Stimulated activated CD4-positive, alpha-beta T cell treated with anti-CD3 and anti-CD28 coated beads, Interleukin-12 subunit alpha, Interleukin-12 subunit beta, amount 100 ng/mL, for 4 hours (primary cell): ENCODE results near the gene ALK.

ENCODE experiments used
- DNase-seq: peaks from one replicate; pipeline ENCODE4 v3.0.0-alpha.2; 2020

ALK gene

DNA sequence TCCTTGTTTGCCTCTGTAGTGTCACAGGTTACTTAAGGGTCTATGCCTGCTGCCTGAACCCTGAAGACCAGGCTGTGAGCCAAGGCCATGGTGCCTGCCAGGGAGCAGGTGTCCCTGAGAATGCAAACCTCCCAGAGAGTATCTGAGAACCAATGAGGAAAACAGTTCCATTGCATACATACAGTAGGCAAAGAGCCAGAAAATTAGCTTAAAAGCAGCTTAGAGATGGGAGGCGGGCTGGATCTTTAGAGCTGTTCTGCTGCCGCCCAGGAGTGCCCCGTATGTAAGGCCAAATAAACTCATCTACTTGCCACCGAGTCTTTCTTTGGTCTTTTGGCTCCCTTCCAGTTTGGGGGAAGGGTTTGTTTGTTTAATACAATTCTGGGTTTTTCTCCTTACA, 478.2 kb downstream of the ALK start:
- no peak for DNase-seq

DNA sequence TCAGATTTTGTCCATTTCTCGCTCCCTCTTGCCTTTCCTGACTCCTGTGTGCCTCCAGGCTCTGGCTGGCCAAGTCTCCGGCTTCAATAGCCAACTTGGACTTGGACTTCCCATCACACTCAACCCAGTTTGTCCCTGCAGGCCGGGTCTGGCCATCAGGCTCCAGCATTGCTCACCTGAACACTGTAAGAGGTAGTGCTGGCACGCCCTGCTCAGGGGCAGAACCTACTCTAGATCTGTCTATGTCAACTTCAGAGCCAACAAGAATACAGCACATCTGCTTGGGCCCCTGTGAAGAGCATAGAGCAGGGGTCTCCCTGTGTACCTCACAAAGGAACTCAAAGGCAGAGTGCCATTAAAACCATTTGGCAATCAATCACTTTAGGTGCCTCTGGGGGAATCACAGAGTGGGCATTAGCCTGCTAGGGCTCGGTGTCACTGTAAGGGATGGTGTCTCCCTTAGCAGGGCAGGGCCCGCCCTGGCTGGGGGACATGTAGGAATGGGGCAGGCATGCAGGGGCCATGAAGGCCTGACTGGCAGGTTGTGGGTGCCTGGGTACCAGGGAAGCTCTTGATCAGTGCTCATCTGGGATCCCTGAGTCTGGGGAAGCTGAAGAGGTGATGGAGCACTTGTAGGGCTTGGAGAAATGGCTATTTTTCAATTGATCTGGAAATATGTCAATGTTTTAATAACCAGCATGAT, 480.3 kb downstream of the ALK start:
- no peak for DNase-seq

DNA sequence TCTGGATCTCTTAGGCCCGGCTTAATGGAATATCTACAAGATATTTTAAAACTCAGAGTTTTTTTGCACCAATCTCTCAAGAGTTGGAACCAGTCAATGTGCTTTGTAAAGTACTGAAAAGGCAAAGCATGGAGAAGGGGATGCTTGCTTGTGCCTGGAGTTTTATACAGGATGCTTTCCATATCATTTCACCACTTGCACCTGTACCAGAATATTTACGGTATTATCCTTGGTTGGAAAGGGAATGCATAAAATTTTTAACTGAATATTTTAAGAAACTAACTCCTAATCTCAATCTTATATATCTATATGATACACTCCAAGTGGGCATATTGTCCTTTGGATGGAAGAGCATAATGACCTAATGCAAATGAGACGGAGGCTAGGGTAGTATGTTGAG, 487.5 kb downstream of the ALK start:
- no peak for DNase-seq

DNA sequence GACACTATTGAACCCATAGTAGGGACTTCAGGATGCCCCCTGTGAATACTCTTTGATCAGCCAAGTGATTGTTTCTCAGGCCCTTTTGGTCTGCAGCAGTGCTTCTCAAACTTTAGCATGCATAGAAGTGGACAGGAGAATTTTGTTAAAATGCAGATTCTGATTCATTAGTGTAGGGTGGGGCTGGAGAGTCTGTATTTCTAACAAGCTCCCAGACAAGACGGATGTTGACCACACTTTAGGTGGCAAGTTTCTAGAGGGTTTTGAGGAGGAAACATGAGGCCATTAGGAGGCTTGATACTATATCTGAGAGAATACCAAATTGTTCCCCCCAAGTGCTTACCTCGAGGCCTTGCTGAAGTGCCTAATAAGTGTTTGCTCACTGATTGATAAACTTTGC, 488.3 kb downstream of the ALK start:
- DNase-seq, result no peak

DNA sequence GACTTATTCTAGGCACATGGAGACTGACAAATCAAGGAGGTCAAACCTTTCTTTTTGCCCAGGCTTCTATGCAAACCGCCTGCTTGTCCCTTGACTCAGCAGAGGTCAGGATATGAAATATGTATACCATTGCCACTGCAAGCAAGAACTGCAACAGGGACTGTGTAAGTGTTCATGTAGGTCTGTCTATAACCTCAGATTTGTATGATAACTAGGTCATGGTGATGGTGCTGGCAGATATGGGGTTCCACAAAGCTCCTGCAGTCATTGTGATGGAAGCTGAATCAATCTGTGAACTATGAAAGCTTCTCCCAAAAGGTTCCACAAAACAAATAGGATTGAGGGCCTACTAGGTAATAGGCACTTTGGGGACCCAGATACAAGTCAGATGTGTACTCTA, 489.9 kb downstream of the ALK start:
- DNase-seq, result no peak

DNA sequence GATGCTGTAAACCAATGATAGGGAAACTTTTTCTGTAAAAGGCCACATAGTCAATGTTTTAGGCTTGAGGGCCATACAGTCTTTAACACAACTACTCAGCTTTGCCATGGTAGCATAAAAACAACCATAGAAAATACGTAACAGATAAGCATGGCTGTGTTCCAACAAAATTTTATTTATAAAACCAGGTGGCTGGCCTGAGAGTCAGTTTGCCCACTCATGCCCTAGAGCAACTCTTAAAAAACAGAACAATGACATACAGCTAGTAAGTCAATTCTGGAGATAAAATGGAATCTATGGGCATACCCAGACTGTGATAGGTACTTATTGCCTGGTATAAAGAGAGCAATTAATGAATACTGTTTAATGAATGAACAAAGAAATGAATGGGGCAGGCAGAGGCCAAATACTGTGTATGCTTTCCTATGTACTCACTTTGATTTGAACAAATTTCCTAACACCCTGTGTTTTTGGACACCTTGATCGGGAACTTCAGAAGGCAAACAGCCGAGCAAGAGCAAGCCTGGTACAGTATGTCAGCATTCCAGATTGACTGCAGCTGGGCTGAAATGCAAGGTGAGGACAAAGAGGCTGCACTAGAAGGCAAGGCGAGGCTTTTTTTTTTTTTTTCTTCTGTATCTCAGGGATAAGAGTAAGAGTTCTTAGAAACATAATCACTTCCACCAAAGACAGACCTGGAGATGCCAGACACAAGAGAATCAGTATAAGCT, 490.8 kb downstream of the ALK start:
- no peak for DNase-seq

DNA sequence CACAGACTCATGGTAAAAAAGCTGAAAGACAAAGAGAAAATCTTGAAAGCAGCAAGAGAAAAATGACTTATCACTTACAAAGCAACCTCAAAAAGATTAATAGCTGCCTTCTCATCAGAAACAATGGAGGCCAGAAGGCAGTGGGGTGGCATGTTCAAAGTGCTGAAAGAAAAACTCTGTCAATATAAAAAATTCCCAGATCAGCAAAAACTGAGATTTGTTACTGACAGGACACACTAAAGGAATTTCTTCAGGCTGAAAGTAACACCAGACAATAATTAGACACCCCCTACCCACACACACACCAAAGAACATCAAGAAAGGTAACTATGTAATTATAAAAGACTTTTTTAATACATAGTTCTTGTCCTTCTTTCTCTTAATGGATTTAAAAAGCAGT, 495.0 kb downstream of the ALK start:
- DNase-seq, result no peak

DNA sequence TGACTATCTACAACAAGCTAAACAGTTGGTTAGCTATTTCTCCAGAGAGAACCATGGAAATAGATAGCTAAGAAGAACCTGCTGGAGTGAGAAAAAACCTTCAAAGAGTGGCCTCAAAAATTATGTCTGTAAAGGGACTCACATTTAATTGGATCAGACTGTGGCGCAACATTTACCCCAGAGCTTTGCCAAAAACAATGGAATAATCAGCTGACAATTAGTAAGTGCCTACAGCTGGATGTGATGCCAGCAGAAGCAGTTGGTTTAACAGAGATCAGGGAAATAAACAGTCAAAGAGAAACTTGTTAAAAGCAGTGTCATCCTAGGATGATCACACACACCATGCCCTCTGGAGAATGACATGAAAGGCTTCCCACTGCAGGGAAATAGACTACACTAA, 495.5 kb downstream of the ALK start:
- no peak for DNase-seq

DNA sequence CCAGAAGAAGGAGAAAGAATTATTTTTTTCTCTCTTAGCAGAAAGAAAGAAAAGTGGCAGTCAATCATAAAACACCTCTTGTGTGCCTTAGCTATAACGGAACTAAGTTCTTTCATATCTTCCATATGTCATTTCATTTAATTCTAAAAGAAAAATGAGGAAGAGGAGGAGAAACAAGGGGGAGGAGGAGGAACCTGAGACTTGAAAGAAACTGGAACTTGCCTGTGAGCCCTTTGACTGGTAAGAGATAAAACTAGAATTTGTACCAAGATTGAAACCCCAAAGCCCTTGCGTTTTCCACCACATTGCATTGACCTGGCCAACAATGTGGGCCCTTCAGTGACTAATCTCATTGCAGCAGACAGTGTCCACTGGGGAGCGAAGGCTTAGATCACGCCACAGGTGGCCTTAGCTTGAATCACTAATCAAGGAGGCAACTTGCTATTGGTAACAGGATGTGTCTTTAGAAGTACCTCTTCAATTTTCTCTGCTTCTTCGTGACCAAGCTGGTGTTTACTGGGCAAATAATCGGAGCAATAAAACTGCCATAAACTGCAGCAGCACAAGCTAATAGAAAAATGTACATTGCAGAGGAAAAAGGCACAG, 498.2 kb downstream of the ALK start:
- DNase-seq, result no peak

DNA sequence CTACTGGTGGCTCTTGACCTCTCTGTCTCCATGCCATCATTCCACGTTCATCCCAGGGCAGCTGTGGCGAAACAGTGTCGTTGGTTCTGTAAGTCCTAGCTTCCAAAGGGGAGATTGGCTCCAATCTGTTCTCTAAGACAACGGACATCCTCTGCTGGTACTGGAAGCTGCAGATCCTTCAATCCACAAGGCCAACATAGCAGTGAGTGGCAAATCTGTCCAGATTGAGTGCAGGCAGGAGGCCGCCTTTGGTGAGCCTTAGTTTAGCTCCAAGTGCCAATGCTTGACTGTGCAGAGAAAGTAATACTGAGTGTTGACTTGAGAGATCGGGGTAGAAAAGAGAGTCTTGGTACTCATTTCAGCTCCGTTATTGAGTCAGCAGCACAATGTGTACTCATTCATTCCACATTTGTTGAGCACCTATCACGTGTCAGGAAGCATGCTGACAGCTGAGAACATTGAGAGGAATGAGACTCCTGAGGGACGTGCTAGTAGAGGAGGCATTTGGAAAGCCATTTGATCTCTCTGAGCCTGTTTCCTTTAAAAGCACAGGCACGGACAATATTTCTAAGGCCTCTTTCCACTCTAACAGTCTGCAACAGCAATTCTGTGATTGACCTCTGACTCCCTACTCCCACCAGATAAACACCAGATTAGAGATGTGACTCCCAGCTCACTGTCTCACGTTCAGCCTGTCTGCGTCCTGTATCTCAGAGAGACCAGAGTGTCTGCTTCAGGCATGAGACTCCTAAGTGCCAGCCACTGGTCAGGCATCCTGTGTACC, 500.2 kb downstream of the ALK start:
- DNase-seq, result no peak

DNA sequence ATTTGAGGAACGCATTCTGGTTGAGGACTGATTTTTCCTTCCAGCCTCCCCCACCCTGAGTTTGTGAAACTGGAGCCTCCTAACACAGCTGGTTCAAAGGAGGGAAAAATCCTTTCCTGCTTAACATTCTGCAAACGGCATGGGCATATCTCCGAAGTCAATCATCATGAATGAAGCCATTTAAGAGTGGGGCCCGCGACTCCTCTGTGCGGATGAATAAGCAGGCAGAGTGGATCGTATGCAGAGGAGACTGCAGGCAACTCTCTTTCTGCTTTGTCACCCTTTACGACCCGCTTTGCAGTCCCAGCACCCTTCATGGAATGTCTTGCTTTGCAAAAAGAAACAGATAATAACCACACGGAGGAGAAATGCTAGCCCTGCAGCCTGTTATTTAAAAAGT, 500.9 kb downstream of the ALK start:
- DNase-seq, result no peak

DNA sequence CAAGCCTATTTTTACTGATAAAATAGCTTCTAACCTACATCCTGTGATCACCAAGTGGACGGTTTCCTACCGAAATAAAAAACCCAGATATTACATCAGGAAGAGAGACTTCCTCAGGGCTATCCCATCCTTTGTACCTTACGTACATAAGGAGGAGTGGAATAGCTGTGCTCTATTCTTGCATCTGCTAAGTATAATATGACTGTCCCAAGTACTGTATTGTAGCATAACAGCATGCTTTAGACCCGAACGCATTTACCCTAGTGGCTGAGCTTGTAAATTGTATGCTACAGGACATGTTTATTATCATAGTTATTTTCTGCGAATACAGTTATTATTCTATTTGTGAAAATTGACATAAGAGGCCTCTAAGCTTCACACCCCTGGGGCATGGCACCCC, 503.8 kb downstream of the ALK start:
- DNase-seq, result no peak

DNA sequence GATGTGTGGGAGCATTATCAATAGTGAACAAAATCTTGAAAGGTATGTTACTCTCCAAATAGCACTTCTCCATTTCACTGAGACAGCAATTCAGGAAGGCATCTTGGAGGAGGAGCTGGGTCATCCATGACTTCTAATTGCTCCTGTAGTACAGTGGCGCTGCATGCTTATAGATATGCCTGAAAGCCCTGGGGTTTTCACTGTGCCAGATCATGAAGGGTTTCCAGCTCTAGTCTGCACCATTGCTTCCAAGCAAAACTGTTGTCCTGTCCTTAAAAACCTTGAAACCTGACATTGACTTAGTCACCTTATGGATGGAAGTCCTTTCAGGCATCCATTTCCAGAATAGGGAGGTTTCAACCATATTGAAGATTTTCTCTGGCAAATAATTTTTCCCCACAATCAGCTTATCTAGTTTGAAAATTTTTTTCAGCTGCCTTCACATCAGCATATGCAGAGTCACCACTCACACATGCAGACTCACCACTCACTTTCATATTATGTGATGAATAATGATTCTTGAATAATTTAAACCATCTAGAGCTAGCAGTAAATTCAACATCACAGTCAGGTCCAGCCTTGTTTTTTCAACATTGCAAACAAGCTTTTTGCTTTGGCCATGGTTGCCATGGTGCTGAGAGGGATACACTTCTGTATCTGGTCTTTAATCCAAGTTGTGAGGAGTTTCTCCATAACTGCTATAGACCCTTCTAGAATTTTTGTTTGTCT, 509.0 kb downstream of the ALK start:
- no peak for DNase-seq

DNA sequence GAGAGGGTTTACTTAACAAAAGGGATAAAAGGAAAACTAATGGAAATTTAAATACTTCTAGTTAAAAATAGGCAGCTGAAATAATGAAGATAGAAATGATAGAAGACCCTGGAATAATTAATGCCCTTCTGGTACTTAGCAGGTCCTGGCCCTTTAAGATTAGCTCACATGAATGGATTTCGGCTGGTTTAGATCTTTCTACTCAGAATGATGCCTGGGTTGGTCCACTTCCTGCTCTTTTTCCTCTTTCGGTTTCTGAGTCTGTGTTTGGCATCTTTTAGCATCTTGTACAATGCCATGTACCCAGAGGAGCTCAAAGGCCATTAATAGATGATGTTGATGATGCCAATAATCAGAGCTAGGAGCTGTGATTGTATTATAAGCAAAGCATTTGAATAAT, 515.7 kb downstream of the ALK start:
- DNase-seq, result no peak

DNA sequence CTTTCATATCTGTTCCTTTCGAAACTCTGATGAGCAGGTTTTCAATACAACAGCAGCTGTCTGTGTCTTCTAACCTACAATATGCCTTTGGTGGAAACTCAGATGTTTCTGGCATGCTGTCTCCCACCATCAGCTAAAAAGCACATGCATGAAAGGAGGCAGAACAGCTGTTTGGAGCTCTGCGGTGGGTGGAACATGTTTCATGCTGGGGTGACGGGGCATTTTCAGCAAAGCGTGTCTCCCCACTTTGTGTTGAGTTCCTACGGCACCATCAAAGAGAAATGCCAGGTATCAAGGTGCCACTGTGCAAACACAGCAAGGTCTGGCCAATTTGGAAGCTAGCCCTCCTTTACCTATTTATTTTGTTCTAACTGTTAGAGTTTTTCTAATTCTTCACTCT, 516.1 kb downstream of the ALK start:
- DNase-seq, result no peak

DNA sequence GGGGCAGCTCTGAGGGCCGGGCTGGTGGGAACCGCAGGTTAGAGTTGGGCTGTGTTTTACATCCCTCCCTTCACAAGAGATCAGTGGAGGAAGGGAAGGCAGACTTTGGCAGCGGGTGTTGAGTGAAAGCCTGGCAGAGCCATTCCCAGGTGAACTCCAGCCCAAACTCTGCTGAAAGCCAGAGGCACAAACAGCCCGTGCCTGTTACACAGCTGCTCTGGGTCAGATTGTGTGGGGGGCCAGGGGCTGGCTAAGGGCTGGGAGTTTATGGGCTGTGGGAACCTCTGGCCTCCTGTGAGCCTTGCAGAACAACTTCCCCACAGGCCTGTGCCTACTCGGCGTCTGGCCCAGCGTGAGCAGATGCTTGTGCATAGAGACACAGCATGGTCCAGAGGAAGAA, 519.4 kb downstream of the ALK start:
- DNase-seq, result no peak

DNA sequence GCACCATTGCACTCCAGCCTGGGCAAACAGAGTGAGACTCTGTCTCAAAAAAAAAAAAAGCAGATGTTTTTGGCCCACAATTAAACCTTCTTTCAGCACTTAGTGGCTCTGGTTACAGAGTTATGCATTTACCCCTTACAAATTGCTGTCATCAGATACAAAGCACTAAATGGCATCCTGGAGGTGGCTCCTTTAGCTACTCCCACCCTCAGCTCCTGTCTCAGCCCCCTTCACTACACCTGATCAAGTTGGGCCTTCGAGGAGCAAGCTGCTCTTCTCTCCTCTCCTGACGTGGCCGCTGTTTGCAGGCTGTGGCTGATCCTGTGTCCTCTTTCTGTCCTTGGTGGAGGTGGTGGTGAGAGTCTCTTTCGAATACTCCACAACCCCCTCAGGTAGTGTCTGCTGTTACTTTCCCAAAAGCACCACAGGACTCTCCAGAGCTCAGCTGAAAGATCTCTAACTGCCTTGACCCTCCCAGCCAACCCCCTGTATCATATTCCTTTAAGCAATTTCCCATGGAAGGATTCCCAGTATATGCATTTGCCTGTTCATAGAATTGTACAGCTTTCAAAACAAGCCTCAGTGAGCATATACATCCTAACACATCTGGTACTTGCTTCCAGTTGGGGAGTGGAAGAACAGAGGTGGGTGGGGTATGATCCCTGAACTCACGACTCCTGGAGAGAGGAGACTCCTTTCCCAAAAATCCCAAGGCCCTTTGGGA, 520.3 kb downstream of the ALK start:
- no peak for DNase-seq

DNA sequence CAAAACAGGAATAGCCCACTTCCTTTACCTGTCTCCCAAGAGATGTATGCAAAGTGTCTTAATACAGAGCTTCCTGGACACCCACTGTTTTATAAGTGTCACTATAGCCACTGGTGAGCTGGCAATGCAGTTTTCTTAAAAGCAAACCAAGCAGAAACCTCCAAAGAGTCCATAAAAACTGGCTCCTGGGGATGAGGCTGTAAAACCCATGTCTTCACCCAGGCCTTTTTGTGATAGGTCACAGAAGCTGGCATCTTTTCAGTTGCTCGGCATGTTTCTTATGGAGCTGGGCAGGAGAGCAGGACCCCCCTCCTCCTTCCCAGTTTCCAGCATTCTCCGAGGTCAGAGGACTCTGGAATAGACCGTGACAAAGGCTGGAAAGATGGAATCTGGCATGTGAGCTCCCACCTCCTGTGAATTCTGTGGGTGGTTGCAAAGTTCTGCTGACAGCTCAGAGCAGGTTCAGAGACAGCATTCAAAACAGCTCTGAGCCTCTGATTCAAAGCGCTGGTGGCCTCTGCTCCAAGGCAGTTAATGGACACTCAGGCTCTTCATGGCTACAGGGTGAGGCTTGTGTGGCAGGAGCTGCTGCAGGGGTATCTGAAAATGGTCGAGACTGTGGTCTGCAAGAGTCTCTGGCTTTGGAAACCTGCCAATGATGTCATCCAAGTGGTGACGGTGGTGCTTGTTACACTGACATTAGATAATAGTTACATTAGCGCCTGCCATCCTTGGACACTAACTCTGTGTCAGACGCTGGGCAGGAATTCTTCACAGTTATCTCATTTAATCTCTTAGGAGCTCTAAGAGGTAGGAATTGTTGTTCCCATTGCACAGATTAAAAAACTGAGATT, 522.8 kb downstream of the ALK start:
- DNase-seq, result no peak

DNA sequence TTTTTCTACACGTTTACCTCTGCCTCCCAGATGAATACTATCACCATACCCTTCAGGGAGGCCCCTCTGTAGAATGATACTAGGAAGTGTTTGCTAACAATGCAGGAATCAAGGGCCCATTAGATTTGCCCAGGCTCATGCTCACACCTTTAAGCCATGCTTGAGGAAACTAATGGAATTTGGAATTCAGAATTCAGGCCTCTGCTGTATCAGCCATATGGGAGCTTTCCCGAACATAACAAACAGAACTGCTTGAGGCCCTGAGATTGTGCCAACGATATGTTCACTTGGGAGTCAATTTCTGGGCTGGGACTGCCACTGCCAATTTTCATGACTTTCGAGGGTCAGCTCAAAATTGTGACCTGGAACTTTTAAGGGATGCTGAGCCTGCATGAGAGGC, 523.7 kb downstream of the ALK start:
- no peak for DNase-seq

DNA sequence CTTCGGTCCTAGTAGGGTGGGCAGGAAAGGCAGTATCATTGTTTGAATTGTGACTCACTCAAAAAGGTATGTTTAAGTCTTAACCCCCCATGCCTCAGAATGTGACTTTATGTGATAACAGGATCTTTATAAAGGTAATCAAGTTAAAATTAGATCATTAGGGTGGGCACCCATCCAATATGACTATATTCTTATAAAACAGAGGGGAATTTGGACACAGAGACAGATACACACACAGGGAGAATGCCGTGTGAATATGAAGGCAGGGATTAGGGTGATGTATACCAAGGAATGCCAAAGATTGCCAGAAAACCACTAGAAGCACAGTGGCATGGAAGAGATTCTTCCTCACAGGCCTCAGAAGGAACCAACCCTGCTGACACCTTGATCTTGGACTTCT, 524.3 kb downstream of the ALK start:
- DNase-seq, result no peak

DNA sequence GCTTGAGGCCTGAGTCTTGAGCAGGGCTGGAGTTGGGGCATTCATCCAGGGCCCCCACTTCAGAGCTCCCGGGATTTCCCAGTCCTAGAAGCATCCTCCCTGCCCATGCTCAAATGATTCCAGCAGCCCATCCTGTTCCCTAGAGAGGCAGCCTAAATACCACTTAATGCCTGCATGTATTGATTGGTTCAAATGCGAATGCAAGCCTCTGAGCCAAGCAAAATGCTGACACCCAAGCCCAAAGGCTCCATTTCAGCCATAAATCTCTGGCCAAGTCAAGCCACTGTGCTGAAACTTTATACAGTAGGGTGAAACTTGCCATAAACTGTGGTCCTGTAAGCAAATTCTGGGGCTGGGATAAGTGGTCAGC, 526.4 kb downstream of the ALK start:
- DNase-seq, result no peak
